ENCODE results near the gene GJB3. TPM values are rescaled to one million over a fixed set of nuclear protein-coding genes. Genes with fewer than 3 reads are reported as not detected.
A peak's percentile ranks its signal among the peaks of the same experiment; 100 is the strongest.
"Not testable (repeated sequence)": the region's sequence is repeated elsewhere in the genome, so short reads cannot be mapped to it uniquely, and the experiment has no call there.

Gene GJB3
- total RNA-seq (2014; rRNA removed; shearing (Covaris generic)), result 0.31 TPM in 1 of 2 replicates, not detected in the other

- no peaks in the 10 kb centered on the region for H3K36me3 ChIP-seq (replicated peaks; ENCODE audit: control insufficient read depth, insufficient read depth, low read length)
- peaks cover 40% of the 10 kb centered on the region for H3K27me3 ChIP-seq (ENCODE audit: control insufficient read depth, insufficient read depth, low read length)
- peak within 1 kb of the TSS; percentile 73 for H3K4me3 ChIP-seq (ENCODE audit: insufficient read depth, low read depth, low read length)
- DNase-seq, result peak; percentile 93
Observed at GRCh38 chr1:34781071-34781843, at the start of gene GJB3. TSS of gene GJB3 (plus strand) at chr1:34781214. CDS start at chr1:34784763, 3,549 bp downstream.

- H3K4me3 ChIP-seq (ENCODE audit: insufficient read depth, low read depth, low read length); DNase-seq; H3K27me3 ChIP-seq (ENCODE audit: control insufficient read depth, insufficient read depth, low read length); H3K36me3 ChIP-seq (replicated peaks; ENCODE audit: control insufficient read depth, insufficient read depth, low read length): not testable (repeated sequence)
Observed at GRCh38 chr1:34732831-34733230, 48.2 kb upstream of the GJB3 start.

DNA sequence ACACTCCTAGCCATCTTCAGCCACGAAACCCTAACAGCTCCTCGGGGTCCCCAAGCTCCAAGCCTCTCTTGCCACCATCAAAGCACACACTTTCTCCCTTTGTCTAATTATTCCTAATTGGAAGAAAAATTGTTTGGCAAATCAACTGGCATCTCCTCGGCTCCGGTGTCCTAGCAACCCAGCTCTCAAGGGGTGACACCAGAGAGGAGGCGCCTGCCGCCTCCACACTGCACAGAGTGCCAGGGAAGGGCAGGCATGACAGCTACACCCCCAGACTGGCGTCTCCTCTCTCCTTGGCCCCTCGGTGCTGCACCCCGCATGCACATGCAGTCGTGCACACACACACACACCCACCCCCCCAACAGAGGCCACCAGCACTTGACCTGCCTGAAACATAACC, 44.3 kb upstream of the GJB3 start:
- Histone ChIP-seq H3K36me3 (replicated peaks; ENCODE audit: control insufficient read depth, insufficient read depth, low read length) (no peaks in the 10 kb centered on the region), H3K4me3 (ENCODE audit: insufficient read depth, low read depth, low read length) (no peak overlapping the region), H3K27me3 (ENCODE audit: control insufficient read depth, insufficient read depth, low read length) (no peaks in the 10 kb centered on the region; the same call in 1 of the 2 replicates)
- no peak for DNase-seq

DNA sequence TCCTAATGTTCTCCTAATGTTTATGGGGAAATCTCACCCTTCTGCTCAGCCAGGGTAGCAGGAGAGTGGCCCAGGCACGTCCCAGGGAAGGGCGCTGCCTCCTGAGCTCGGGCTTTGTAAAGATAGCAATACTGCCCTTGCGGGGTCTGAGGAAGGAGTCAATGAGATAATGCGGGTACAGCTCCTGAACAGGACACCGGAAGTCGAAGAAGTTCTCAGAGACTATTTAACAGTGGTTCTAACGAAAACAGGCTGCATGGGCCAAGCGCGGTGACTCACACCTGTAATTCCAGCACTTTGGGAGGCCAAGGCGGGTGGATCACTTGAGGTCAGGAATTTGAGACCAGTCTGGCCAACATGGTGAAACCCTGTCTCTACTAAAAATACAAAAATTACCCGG, 43.8 kb upstream of the GJB3 start:
- not testable (repeated sequence) for H3K36me3 ChIP-seq (replicated peaks; ENCODE audit: control insufficient read depth, insufficient read depth, low read length); H3K4me3 ChIP-seq (ENCODE audit: insufficient read depth, low read depth, low read length); DNase-seq; H3K27me3 ChIP-seq (ENCODE audit: control insufficient read depth, insufficient read depth, low read length)

GRCh38 chr1:34739613-34740012, 41.4 kb upstream of the GJB3 start:
- Histone ChIP-seq H3K4me3 (ENCODE audit: insufficient read depth, low read depth, low read length) (no peak overlapping the region), H3K27me3 (ENCODE audit: control insufficient read depth, insufficient read depth, low read length) (peaks cover 7% of the 10 kb centered on the region; the same call in 1 of the 2 replicates), H3K36me3 (replicated peaks; ENCODE audit: control insufficient read depth, insufficient read depth, low read length) (no peaks in the 10 kb centered on the region)
- peak; percentile 32 for DNase-seq

- Histone ChIP-seq H3K36me3 (replicated peaks; ENCODE audit: control insufficient read depth, insufficient read depth, low read length) (no peaks in the 10 kb centered on the region), H3K27me3 (ENCODE audit: control insufficient read depth, insufficient read depth, low read length) (peaks cover 7% of the 10 kb centered on the region; the same call in 1 of the 2 replicates), H3K4me3 (ENCODE audit: insufficient read depth, low read depth, low read length) (no peak overlapping the region)
- DNase-seq, result peak; percentile 82
Observed at GRCh38 chr1:34740161-34740868, 40.7 kb upstream of the GJB3 start.

GRCh38 chr1:34742667-34743270, 38.2 kb upstream of the GJB3 start:
- Histone ChIP-seq H3K27me3 (ENCODE audit: control insufficient read depth, insufficient read depth, low read length) (peaks cover 7% of the 10 kb centered on the region; the same call in 1 of the 2 replicates), H3K36me3 (replicated peaks; ENCODE audit: control insufficient read depth, insufficient read depth, low read length) (no peaks in the 10 kb centered on the region), H3K4me3 (ENCODE audit: insufficient read depth, low read depth, low read length) (no peak overlapping the region)
- peak; percentile 96 for DNase-seq

DNA sequence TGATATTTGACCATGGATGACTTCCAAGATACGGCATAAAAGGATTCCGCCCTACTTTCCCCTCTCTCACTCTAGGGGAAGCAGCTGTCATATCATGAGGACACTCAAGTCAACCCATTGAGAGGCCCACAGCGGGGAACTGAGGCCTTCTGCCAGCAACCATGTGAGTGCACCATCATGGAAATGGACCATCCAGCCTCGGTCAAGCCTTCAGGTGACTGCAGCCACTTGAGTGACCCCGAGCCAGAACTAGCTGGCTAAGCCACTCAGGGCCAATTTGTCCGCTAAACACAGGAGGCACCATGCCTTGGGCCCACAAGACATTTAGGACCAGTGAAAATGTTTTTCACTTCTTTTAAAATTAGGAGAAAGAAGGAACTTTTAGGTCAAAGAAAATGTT, 37.2 kb upstream of the GJB3 start:
- peaks cover 7% of the 10 kb centered on the region; the same call in 1 of the 2 replicates for H3K27me3 ChIP-seq (ENCODE audit: control insufficient read depth, insufficient read depth, low read length)
- no peaks in the 10 kb centered on the region for H3K36me3 ChIP-seq (replicated peaks; ENCODE audit: control insufficient read depth, insufficient read depth, low read length)
- no peak for DNase-seq
- no peak overlapping the region for H3K4me3 ChIP-seq (ENCODE audit: insufficient read depth, low read depth, low read length)

DNA sequence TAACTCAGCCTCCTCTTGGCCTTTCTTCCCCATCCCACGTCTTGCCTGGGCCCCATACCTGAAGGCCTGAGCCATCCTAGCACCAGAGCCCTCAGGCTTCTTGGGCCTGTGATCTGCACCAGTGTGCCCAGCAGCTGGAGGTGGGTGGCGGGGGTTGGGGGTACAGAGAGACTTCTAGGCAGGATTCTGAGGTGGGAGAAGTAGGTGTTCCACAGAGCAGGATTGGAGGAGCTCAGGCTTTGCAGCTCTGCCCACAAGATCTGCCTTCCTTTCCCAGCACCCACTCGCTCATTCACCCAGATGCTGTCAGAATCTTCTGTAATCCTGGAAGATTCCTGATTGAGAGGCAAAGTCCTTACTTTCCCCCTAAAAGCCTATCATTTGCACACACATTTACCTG, 36.2 kb upstream of the GJB3 start:
- no peak overlapping the region for H3K4me3 ChIP-seq (ENCODE audit: insufficient read depth, low read depth, low read length)

DNA sequence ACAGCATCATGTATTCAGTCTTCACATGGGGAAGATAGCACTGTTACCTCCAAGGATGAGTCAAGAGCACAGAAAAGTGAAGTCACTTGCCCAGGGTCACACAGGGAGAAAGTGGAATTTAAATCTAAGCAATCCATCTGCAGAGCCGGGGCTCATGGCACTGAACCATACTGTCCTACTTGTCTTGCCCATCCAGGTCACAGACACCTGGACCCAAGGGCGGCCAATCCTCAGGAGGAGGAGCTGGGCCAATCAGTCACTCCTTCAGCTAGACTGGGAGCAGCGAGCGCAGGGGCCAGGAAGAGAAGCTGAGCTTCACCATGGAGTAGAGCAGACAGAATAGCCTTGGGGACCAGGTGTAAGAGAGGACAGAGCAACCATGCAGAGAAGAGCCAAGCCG, 35.3 kb upstream of the GJB3 start:
- Histone ChIP-seq H3K27me3 (ENCODE audit: control insufficient read depth, insufficient read depth, low read length) (peaks cover 7% of the 10 kb centered on the region; the same call in 1 of the 2 replicates), H3K4me3 (ENCODE audit: insufficient read depth, low read depth, low read length) (no peak overlapping the region), H3K36me3 (replicated peaks; ENCODE audit: control insufficient read depth, insufficient read depth, low read length) (no peaks in the 10 kb centered on the region)
- no peak for DNase-seq

More for the DNA sequence above, 36.2 kb upstream of the GJB3 start:
- DNase-seq, result no peak
- Histone ChIP-seq H3K36me3 (replicated peaks; ENCODE audit: control insufficient read depth, insufficient read depth, low read length) (no peaks in the 10 kb centered on the region), H3K27me3 (ENCODE audit: control insufficient read depth, insufficient read depth, low read length) (peaks cover 7% of the 10 kb centered on the region; the same call in 1 of the 2 replicates)

DNA sequence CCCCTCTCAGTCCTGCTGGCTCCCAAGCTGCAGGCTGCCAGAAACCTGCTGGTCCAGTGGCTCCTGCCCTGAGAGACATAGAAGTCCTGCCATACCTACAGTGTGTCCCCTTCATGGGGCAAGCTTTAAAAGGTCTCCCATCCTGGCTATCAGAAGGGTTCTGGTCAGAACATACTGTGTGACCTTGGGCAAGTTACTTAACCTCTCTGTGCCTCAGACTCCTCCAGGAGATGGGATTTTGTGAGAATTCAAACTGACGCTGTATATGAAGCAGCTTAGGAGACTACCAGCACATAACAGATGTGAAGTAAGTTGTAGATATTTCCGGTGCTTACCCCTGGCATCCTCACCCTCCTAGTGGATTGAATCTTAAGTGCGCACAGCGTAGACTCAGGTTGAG, 34.9 kb upstream of the GJB3 start:
- Histone ChIP-seq H3K27me3 (ENCODE audit: control insufficient read depth, insufficient read depth, low read length) (peaks cover 7% of the 10 kb centered on the region; the same call in 1 of the 2 replicates), H3K4me3 (ENCODE audit: insufficient read depth, low read depth, low read length) (no peak overlapping the region), H3K36me3 (replicated peaks; ENCODE audit: control insufficient read depth, insufficient read depth, low read length) (no peaks in the 10 kb centered on the region)
- DNase-seq, result no peak

DNA sequence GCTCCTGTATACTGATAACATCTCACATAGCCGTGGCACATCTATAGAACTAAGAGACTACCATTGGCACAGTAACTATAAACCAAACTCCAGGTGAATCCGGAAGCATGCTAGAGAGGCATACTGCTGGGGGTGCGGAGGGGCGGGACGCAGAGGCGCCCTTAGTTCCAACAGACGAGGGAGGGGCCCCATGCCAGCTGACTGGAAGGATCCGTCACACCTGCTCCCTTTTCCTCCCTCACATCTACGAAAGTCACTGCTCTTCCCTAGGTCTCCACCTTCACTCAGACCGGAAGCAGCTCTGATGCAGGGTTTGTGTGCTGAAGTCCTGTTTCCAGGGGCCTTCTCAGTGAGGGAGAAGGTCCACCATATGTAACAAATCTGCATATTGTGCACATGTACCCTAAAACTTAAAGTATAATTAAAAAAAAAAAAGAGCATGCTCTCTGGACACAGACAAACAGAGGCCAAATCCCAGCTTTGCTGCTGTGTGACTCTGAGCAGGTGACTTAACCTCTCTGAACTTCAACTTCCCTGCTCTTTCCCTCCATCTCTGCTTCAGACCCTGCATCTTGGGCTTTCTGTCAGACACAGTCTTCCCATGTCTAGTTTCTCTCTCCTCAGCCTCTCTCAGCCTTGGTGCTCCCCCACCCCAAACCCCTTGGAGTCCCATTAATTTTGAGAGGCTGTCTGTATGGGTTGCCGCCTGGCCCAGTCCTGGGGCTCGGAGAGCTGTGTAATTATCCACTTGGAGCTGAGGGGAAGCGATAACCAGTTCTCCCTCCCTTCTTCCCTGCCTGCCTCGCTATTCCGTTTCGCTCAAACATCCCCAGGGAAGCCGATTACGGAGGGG, 34.0 kb upstream of the GJB3 start:
- peaks cover 5% of the 10 kb centered on the region; the same call in 1 of the 2 replicates for H3K27me3 ChIP-seq (ENCODE audit: control insufficient read depth, insufficient read depth, low read length)
- no peak for DNase-seq
- H3K36me3 ChIP-seq (replicated peaks; ENCODE audit: control insufficient read depth, insufficient read depth, low read length), result no peaks in the 10 kb centered on the region
- no peak overlapping the region for H3K4me3 ChIP-seq (ENCODE audit: insufficient read depth, low read depth, low read length)

- H3K4me3 ChIP-seq (ENCODE audit: insufficient read depth, low read depth, low read length), result no peak overlapping the region
- H3K36me3 ChIP-seq (replicated peaks; ENCODE audit: control insufficient read depth, insufficient read depth, low read length), result no peaks in the 10 kb centered on the region
- no peak for DNase-seq
- no peaks in the 10 kb centered on the region; the same call in 1 of the 2 replicates for H3K27me3 ChIP-seq (ENCODE audit: control insufficient read depth, insufficient read depth, low read length)
Observed at GRCh38 chr1:34747638-34747941, 33.4 kb upstream of the GJB3 start.

DNA sequence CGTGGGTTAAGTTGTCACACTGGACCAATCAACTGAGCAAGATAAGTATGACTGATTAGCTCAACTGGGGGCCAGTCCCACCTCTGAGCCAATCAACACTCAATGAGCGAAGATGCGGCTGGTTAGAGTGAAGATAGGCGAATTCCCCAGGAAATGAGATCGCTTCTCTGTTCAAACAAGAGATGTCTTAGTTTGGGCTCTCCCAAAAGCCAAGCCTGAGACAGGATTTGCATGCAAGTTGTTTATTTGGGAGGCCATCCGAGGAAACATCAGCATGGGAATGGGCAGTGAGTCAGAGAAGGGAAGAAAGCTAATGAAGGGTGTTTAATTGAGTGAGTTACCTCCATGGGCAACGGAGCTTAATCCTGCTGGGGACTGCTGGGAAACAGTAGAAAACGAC, 31.0 kb upstream of the GJB3 start:
- Histone ChIP-seq H3K36me3 (replicated peaks; ENCODE audit: control insufficient read depth, insufficient read depth, low read length) (no peaks in the 10 kb centered on the region), H3K4me3 (ENCODE audit: insufficient read depth, low read depth, low read length) (no peak overlapping the region), H3K27me3 (ENCODE audit: control insufficient read depth, insufficient read depth, low read length) (no peaks in the 10 kb centered on the region; the same call in 1 of the 2 replicates)
- DNase-seq, result peak; percentile 65

Measured in H7 (cell line).